ENCODE measurements around the gene DHRS7B. TPM values are rescaled to one million over a fixed set of nuclear protein-coding genes. Genes with fewer than 3 reads are reported as not detected.

The DHRS7B gene
- polyA plus RNA-seq, 1 donor from 2014 or later, result 35.8 TPM

GRCh38 chr17:21214777-21215541 lies 88.2 kb downstream of the DHRS7B start:
- H3K4me3 ChIP-seq (ENCODE audit: low read length), result peak overlapping the region; percentile 100
- H3K9ac ChIP-seq (ENCODE audit: low read length), result peak overlapping the region; percentile 95
- H3K36me3 ChIP-seq (ENCODE audit: insufficient read depth, low read length), result no peaks in the 10 kb centered on the region
- H3K27ac ChIP-seq (ENCODE audit: low read length), result peak overlapping the region; percentile 91
- no peaks in the 10 kb centered on the region for H3F3A ChIP-seq (ENCODE audit: insufficient read depth, low read length, poor library complexity, severe bottlenecking)
- no peaks in the 10 kb centered on the region for H3K9me3 ChIP-seq (ENCODE audit: low read length)
- H4K20me1 ChIP-seq (ENCODE audit: insufficient read depth), result no peaks in the 10 kb centered on the region
- no peaks in the 10 kb centered on the region for H3K9me2 ChIP-seq (ENCODE audit: insufficient read depth, low read length)
- peak overlapping the region; percentile 90 for H2AFZ ChIP-seq (ENCODE audit: low read depth, low read length)
- H3K79me2 ChIP-seq (replicated peaks; ENCODE audit: insufficient read depth, low read length), result peaks cover 38% of the 10 kb centered on the region
- peak overlapping the region; percentile 82 for H3K4me2 ChIP-seq (ENCODE audit: low read length)
- no peak for TF ChIP-seq POLR2AphosphoS5 (IDR thresholded peaks at IDR 0.05)
- peak; percentile 6 for TF ChIP-seq TAF1 (IDR thresholded peaks at IDR 0.05; ENCODE audit: low read depth)
- H3K27me3 ChIP-seq (ENCODE audit: insufficient read depth, low read depth, low read length), result no peaks in the 10 kb centered on the region

GRCh38 chr17:21215935-21216334 lies 89.2 kb downstream of the DHRS7B start:
- H3K9ac ChIP-seq (ENCODE audit: low read length), result no peak overlapping the region
- H3K27ac ChIP-seq (ENCODE audit: low read length), result no peak overlapping the region
- H4K20me1 ChIP-seq (ENCODE audit: insufficient read depth), result no peaks in the 10 kb centered on the region
- TF ChIP-seq TAF1 (IDR thresholded peaks at IDR 0.05; ENCODE audit: low read depth) (no peak), POLR2AphosphoS5 (IDR thresholded peaks at IDR 0.05) (no peak), MXI1 (conservative IDR thresholded peaks at IDR 0.05; ENCODE audit: poor library complexity, severe bottlenecking) (no peak), EZH2 (IDR thresholded peaks at IDR 0.05; ENCODE audit: borderline replicate concordance, insufficient read depth, low read length, poor library complexity, severe bottlenecking) (no peak), EP300 (conservative IDR thresholded peaks at IDR 0.05; ENCODE audit: poor library complexity, severe bottlenecking) (no peak), CTCF (IDR thresholded peaks at IDR 0.05; ENCODE audit: poor library complexity, severe bottlenecking) (no peak), REST (IDR thresholded peaks at IDR 0.05; ENCODE audit: borderline replicate concordance) (no peak), RAD21 (conservative IDR thresholded peaks at IDR 0.05) (no peak), SMC3 (conservative IDR thresholded peaks at IDR 0.05; ENCODE audit: poor library complexity) (no peak)
- H2AFZ ChIP-seq (ENCODE audit: low read depth, low read length), result no peak overlapping the region
- H3F3A ChIP-seq (ENCODE audit: insufficient read depth, low read length, poor library complexity, severe bottlenecking), result no peaks in the 10 kb centered on the region
- H3K36me3 ChIP-seq (ENCODE audit: insufficient read depth, low read length), result no peaks in the 10 kb centered on the region
- H3K27me3 ChIP-seq (ENCODE audit: insufficient read depth, low read depth, low read length), result no peaks in the 10 kb centered on the region
- H3K4me2 ChIP-seq (ENCODE audit: low read length), result no peak overlapping the region
- no peaks in the 10 kb centered on the region for H3K9me2 ChIP-seq (ENCODE audit: insufficient read depth, low read length)
- no peak overlapping the region for H3K4me3 ChIP-seq (ENCODE audit: low read length)
- H3K9me3 ChIP-seq (ENCODE audit: low read length), result no peaks in the 10 kb centered on the region
- peaks cover 29% of the 10 kb centered on the region for H3K79me2 ChIP-seq (replicated peaks; ENCODE audit: insufficient read depth, low read length)
